ENCODE data around the gene TSTD1.

DNA sequence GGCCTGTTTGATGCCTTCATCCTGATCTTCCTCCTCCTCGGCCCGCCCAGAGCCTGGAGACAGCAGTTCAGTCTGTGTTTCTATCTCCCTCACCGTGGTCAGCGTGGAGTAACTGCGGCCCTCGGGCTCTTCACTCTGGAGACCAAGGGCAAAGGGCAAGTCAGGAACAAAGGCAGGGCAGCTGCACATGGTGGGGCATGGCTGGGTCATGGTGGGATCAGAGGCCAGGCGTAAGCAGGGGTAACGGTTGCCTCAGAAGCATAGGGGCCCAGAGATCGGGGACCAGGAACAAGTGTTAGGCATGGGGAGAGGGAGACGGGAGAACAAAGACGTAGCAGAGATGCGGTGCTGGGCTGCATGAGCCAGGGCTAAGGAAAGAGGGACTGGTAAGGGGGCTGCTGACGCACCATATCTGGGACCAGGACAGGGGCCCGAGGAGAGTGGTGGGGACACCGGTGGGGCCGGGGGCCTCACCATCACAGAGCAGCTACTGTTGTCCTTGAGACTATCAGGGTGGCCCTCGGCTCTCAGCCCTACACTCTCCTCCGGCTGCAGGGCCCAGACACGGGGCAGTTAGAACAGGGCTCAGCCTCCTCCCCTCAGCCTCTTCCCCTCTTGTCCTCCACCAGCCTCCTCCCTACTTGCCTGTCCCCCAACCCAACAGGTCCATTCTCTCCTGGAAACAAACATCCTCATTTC lies 34.1 kb upstream of the TSTD1 start:
- TF ChIP-seq, protein P1, sequence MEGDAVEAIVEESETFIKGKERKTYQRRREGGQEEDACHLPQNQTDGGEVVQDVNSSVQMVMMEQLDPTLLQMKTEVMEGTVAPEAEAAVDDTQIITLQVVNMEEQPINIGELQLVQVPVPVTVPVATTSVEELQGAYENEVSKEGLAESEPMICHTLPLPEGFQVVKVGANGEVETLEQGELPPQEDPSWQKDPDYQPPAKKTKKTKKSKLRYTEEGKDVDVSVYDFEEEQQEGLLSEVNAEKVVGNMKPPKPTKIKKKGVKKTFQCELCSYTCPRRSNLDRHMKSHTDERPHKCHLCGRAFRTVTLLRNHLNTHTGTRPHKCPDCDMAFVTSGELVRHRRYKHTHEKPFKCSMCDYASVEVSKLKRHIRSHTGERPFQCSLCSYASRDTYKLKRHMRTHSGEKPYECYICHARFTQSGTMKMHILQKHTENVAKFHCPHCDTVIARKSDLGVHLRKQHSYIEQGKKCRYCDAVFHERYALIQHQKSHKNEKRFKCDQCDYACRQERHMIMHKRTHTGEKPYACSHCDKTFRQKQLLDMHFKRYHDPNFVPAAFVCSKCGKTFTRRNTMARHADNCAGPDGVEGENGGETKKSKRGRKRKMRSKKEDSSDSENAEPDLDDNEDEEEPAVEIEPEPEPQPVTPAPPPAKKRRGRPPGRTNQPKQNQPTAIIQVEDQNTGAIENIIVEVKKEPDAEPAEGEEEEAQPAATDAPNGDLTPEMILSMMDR (IDR thresholded peaks at IDR 0.05), result no peak
- TF ChIP-seq POLR2A (IDR thresholded peaks at IDR 0.05) (no peak), EP300 (IDR thresholded peaks at IDR 0.05) (no peak)

Measured in ovary (tissue), 3 donors.